Measurements from ENCODE around the gene NCCRP1. TPM values are rescaled to one million over a fixed set of nuclear protein-coding genes. Genes with fewer than 3 reads are reported as not detected.

NCCRP1 gene
- polyA plus RNA-seq, 6 donors from 2014 or later = not detected

DNA sequence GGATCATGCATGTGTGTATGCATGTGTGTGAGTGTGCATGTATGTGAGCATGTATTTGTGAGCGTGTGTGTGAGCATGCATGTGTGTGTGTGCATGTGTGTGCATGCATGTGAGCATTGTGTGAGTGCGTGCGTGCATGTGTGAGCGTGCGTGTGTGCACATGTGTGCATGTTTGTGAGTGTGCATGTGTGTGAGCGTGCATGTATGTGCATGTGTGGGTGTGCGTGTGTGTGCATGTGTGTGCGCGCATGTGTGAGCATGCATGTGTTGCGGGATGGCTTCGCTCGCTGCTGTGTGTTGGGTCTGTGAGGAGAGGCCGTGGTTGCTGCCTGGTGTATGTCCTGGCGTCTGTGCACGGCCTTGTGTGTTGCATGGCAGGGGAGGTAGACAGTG is 38.8 kb upstream of the NCCRP1 start:
- Mint-ChIP-seq H3K36me3 (no peaks in the 10 kb centered on the region), H3K9me3 (no peaks in the 10 kb centered on the region), H3K4me1 (peaks cover 18 to 33% (median 18%) of the 10 kb centered on the region in 3 donors), H3K27ac (peak overlapping the region in 1 of 6 donors; percentile 26), H3K4me3 (no peak overlapping the region), H3K27me3 (no peaks in the 10 kb centered on the region)
- DNase-seq = no peak
- no peak for ATAC-seq (ENCODE audit: low read depth in 2 of 2)

DNA sequence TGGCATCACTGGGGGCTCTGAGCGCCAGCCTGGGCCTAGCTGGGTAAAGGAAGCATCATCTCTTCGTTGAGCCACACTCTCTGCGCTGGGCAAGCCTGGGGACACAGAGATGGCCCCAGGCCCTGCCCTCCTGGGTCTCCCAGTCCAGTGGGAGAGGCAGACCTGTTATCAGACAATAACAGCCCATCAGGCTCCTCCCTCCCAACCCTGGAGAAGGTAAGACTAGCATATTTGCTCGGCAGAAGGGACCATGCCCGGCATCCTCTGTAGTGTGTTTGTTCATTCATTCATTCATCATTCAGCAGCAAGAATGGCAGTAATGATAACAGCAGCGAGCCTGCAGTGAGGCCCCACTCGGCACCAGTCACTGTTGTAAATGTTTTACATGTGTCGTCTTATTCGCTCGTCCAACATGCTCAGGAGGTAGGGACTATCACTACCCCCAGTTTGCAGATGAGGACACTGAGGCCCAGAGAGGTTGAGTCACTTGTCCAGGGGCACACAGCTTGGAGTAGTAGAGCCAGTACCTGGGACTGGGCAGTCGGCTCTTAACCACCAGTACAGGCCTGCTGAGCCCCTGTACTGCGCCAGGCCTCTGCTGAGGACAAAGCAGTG is 38.0 kb upstream of the NCCRP1 start:
- Mint-ChIP-seq H3K9me3 (no peaks in the 10 kb centered on the region), H3K4me1 (peaks cover 18 to 32% (median 20%) of the 10 kb centered on the region in 3 donors), H3K4me3 (no peak overlapping the region), H3K27me3 (no peaks in the 10 kb centered on the region), H3K27ac (no peak overlapping the region), H3K36me3 (no peaks in the 10 kb centered on the region)
- DNase-seq = no peak
- ATAC-seq (ENCODE audit: low read depth in 2 of 2) = no peak

DNA sequence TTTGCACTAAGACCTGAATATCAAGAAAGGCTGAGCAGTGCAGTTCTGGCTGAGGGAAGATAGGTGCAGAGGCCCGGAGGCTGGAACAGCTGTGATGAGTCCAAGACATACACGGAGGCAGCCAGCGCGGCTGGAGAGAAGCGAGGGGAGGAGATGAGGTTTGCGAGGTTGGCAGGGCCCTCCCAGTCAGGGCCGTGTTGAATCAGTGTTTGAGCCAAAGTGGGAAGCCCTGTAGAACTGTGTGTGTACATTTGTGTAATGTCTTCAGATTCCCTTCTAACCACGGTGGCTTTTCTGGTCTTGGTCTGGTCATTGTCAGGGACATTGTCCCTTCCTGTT is 36.3 kb upstream of the NCCRP1 start:
- H3K9me3 Mint-ChIP-seq = no peaks in the 10 kb centered on the region
- H3K36me3 Mint-ChIP-seq = no peaks in the 10 kb centered on the region
- ATAC-seq (ENCODE audit: low read depth in 2 of 2) = no peak
- peaks cover 16 to 30% (median 21%) of the 10 kb centered on the region in 3 donors for H3K4me1 Mint-ChIP-seq
- peak overlapping the region in 1 of 6 donors; percentile 25 for H3K27ac Mint-ChIP-seq
- no peak overlapping the region for H3K4me3 Mint-ChIP-seq
- H3K27me3 Mint-ChIP-seq = no peaks in the 10 kb centered on the region
- DNase-seq = no peak

DNA sequence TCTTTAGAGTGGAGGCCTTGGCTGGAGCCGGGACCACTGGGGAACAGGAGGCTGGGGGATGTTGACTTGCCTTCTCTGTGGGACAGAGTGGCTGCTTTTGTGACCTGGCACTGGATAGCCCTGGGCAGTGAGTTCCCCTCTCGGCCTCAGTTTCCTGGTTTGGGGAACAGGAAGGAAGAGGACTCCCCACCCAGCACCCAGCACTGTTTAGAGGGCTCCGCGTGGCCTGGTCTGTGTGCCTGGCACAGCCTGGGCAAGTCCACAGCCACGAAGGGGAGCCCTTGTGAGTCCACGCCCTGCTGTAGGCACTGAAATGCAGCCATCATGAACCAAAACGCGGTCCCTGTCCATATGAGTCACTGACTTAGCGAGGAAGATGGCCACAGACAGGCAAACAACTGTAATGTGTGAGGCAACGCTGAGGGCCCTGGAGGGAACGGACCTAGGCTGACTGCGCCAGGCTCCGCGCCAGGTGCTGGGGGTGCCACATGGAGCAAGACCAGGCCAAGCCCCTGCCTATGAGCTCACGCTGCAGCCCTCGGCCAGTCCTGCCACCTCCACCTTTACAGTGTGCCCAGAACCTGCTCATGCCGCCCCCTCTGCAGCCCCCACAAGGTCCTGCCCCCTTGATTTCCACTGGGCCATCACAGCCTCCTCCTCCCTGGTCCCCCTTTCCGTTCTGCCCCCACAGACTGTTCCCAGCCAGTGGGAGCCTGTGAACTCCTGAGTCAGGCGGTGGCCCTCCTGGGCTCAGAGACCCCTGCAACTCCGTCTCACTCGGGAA is 35.7 kb upstream of the NCCRP1 start:
- no peaks in the 10 kb centered on the region for H3K36me3 Mint-ChIP-seq
- DNase-seq = no peak
- no peak for ATAC-seq (ENCODE audit: low read depth in 2 of 2)
- peaks cover 16 to 27% (median 21%) of the 10 kb centered on the region in 3 donors for H3K4me1 Mint-ChIP-seq
- peak overlapping the region in 1 of 8 donors; percentile 65 for H3K4me3 Mint-ChIP-seq
- H3K27me3 Mint-ChIP-seq = no peaks in the 10 kb centered on the region
- no peaks in the 10 kb centered on the region for H3K9me3 Mint-ChIP-seq
- no peak overlapping the region for H3K27ac Mint-ChIP-seq

DNA sequence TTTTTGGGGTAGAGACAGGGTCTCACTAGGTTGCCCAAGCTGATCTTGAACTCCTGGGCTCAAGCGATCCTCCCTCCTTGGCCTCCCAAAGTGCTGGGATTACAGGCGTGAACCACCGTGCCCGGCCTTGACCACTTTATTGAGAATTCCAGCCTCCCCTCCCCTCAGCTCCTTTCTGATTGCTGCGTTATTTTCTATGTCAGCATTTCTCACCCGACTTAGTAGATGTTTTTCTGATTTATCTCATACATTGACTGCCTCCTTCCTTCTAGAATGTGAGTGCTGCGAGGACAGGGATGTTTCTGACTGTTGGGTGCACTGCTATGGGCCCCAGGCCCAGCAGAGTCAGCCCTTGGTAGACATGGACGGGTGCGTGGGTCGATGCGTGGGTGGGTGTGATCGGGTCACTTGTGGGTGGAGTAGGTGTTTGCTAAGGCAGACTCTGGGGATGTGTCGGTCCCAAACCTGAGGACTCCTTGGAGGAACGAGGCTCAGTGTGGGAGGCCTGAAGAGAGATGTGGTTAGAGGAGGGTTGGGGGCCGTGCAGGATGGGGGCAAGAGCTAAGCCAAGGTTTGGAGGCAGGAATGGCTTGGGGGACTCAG is 34.2 kb upstream of the NCCRP1 start:
- ATAC-seq (ENCODE audit: low read depth in 2 of 2) (no peak), DNase-seq (no peak)
- Mint-ChIP-seq H3K36me3 (no peaks in the 10 kb centered on the region), H3K4me1 (peaks cover 16 to 27% (median 18%) of the 10 kb centered on the region in 3 donors), H3K27me3 (no peaks in the 10 kb centered on the region), H3K27ac (peak overlapping the region in 1 of 6 donors; percentile 13), H3K4me3 (no peak overlapping the region), H3K9me3 (no peaks in the 10 kb centered on the region)

DNA sequence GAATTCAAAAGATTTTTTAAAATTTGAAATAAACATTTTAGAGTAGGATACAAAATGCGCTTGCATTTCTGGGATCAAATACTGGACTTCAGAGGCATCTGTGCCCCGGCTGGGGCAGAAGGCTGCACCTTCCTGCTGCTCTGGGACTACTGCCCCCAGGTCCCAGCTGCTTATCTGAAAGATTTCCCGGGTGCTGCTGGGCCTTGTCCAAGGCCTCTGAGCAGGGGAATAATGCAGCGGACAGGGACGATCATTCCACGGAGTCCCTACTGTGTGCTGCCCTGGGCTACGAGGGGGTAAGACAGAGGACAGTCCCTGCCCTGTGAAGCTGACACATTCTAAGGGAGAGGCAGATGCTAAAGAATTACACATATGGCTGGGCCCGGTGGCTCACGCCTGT is 33.1 kb upstream of the NCCRP1 start:
- H3K4me1 Mint-ChIP-seq = peaks cover 10 to 17% (median 12%) of the 10 kb centered on the region in 3 donors
- ATAC-seq (ENCODE audit: low read depth in 2 of 2) (no peak), DNase-seq (no peak)
- H3K4me3 Mint-ChIP-seq = no peak overlapping the region
- peak overlapping the region in 1 of 6 donors; percentile 11 for H3K27ac Mint-ChIP-seq
- H3K27me3 Mint-ChIP-seq = no peaks in the 10 kb centered on the region
- H3K9me3 Mint-ChIP-seq = no peaks in the 10 kb centered on the region
- peaks cover 0 to 2% of the 10 kb centered on the region in 2 donors for H3K36me3 Mint-ChIP-seq

DNA sequence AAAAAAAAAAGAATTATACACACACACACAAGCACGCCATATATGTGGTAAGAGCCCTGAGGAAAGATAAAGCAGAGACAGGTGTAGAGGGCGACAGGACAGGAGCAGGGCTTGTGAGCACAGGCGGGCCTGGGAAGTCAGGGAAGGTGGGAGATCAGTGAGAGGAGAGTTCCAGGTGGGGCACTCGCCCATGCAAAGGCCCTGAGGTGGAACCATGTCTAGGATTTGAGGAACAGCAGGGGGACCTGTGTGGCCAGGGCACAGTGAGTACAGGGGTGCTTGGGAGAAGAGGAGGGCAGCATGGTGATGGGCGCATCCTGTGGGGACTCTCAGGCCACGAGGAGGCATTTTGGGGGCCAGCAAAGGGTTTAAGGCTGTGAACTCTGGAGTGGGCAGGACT is 32.5 kb upstream of the NCCRP1 start:
- Mint-ChIP-seq H3K4me1 (peaks cover 7 to 14% (median 10%) of the 10 kb centered on the region in 3 donors), H3K27me3 (no peaks in the 10 kb centered on the region), H3K9me3 (no peaks in the 10 kb centered on the region), H3K27ac (no peak overlapping the region), H3K4me3 (no peak overlapping the region), H3K36me3 (peaks cover 0 to 8% of the 10 kb centered on the region in 2 donors)
- ATAC-seq (ENCODE audit: low read depth in 2 of 2) = no peak
- DNase-seq = no peak

DNA sequence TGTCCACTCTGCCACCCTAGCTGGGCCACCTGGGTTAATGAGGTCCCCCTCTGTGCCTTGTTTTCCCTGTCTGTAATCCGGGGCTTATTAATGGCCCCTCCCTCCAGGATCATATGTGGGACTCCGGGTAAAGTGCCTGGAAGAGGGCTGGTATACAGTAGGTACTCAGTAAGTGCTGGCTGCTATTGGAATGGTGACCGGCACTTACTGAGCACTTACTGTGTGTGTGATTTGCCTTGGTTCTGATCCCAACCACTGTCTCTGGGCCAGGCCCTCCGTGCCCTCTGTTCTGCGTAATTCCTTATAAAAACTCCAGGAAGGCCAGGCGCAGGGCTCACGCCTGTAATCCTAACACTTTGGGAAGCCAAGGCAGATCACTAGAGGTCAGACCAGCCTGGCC is 30.9 kb upstream of the NCCRP1 start:
- no peaks in the 10 kb centered on the region for H3K27me3 Mint-ChIP-seq
- no peaks in the 10 kb centered on the region for H3K9me3 Mint-ChIP-seq
- H3K4me1 Mint-ChIP-seq = peaks cover 5 to 14% (median 10%) of the 10 kb centered on the region in 3 donors
- no peak overlapping the region for H3K4me3 Mint-ChIP-seq
- no peak overlapping the region for H3K27ac Mint-ChIP-seq
- peaks cover 0 to 9% of the 10 kb centered on the region in 2 donors for H3K36me3 Mint-ChIP-seq
- DNase-seq = no peak
- ATAC-seq (ENCODE audit: low read depth in 2 of 2) = no peak

DNA sequence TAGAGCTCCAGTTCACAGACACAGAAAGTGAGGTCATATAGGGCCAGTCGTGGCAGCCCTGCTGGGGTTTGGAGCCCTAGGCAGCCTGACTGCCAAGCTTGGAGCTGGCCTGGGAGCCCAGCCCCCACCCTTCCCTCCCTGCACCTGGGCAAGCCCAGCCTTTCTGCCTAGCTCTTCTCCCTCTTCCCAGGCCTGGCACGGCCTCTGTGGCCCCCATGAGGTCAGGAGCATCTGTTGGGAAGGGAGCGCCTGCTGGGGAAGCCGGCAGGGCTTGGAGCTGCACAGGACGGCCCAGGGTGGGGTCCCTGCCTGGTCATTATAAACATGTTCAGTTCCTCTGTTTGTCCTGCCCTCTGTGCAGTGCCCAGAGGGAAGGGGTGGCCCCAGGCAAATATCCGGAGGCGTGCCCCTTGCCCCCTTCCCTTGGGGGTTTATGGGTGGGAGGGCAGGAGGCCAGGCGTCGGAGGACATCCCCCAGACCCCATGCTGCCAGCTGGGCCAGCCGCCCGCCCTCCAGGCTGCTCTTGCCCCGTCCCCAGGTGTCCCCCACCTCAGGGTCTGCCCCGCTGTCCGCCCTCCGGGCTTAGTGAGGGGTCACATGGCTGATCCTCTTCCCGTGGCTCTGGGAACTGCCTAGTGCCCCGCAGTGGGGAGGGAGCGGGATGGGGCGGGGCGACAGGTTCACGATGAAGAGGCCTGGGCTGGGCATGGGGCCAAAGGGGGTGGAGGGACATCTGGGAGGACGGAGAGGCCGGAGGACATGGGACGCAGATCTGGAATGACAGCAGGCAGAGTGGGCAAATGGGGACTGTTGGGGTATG is 30.0 kb upstream of the NCCRP1 start:
- Mint-ChIP-seq H3K4me1 (peaks cover 5 to 10% (median 10%) of the 10 kb centered on the region in 3 donors), H3K36me3 (peaks cover 0 to 9% of the 10 kb centered on the region in 2 donors), H3K9me3 (no peaks in the 10 kb centered on the region), H3K27ac (no peak overlapping the region), H3K4me3 (no peak overlapping the region), H3K27me3 (no peaks in the 10 kb centered on the region)
- ATAC-seq (ENCODE audit: low read depth in 2 of 2) = no peak
- no peak for DNase-seq

DNA sequence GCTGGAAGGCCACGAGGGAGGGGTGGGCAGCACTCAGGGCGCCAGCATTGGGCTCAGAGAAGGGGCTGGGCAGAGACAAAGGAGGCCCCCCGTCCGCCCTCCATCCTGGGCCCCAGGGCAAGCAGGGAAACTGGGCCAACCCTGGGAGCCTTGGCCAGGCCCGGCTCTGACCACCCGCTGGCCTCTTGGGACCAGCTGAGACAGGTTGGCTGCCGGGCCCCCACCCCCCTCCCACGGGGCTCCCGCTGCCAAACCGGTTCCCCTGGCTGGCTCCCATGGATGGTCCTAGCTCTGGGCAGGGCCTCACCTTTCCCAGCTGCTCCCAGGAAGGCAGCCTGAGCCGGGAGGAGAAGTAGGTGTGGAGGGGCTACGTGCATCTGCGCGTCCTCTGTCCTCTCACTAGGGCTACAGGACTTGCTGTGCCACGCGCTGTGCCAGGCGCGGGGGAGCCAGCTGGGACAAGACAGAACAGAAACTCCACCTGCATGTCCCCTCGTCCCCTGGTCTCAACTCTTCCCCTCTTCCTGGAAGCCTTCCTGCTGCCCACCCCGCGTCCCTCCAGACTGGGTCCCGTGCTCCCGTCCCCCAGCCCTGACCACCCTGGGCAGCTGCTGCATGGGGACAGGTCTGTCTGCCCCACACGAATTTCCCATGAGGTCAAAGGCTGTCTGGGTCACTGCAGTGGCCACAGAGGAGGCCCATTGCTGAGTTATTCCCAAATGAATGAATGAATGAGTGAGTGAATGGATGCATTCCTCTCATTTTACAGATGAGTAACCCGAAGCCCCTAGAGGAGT is 29.1 kb upstream of the NCCRP1 start:
- H3K36me3 Mint-ChIP-seq = peaks cover 0 to 9% of the 10 kb centered on the region in 2 donors
- DNase-seq (no peak), ATAC-seq (ENCODE audit: low read depth in 2 of 2) (no peak)
- no peaks in the 10 kb centered on the region for H3K9me3 Mint-ChIP-seq
- no peaks in the 10 kb centered on the region for H3K27me3 Mint-ChIP-seq
- H3K27ac Mint-ChIP-seq = peak overlapping the region in 1 of 6 donors; percentile 29
- H3K4me1 Mint-ChIP-seq = peaks cover 4 to 10% (median 7%) of the 10 kb centered on the region in 3 donors
- H3K4me3 Mint-ChIP-seq = no peak overlapping the region

DNA sequence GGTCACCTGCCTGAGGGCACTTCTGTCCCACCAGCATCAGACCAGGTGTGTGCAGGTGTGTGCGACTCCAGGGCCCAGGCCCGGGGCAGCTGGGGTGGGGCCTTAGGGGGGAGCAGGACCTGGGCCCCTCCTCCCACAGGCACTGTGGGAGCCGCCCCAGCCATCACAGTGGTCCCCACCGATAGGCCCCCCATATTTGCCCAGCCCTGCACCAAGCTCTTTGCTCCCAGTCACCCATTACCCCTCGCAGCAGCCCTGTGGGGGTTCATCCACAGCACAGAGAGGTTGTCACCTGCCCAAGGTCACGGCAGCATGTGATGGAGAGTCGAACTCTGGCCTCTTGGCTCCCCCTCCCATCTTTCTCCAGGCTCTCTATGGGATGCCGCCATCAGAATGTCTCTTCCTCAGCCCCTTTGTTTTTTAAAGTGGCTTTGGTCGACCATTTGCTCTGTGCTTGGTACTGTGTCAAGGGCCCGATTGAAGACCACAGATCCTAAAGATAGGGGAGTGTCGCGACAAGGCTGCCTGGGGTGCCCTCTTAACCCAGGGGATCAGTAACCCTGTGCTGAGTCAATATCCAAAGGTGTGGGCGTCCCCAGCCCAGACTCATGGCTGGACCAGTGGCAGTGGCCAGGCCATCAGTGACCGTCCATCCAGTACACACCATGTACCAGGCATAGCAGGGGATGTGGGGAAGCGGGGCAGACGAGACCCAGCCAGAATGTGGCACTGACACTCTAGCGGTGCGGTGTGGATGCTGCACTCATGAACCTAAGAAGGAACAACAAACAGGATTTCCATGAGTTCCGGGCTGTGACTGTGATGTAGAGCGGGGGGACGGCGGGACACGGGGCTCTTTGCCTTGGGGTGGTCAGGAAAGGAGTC is 28.3 kb upstream of the NCCRP1 start:
- Mint-ChIP-seq H3K4me1 (peaks cover 3 to 10% (median 4%) of the 10 kb centered on the region in 3 donors), H3K36me3 (peaks cover 0 to 9% of the 10 kb centered on the region in 2 donors), H3K9me3 (no peaks in the 10 kb centered on the region), H3K27ac (peak overlapping the region in 4 of 6 donors; percentile 42 to 81 (median 51)), H3K4me3 (no peak overlapping the region), H3K27me3 (no peaks in the 10 kb centered on the region)
- no peak for DNase-seq
- ATAC-seq (ENCODE audit: low read depth in 2 of 2) = no peak
